Dermis lymphatic vessel endothelial cell (primary cell): ENCODE data around the gene BHMT. TPM values are rescaled to one million over a fixed set of nuclear protein-coding genes. Genes with fewer than 3 reads are reported as not detected.

ENCODE experiments used
- total RNA-seq: library from RNA; depleted of rRNA; stranded (reverse); fragments of >200 nt; gene quantifications from 2 replicates; pipeline ENCODE4 v1.2.1, GENCODE V29; 2014

BHMT gene, protein sequence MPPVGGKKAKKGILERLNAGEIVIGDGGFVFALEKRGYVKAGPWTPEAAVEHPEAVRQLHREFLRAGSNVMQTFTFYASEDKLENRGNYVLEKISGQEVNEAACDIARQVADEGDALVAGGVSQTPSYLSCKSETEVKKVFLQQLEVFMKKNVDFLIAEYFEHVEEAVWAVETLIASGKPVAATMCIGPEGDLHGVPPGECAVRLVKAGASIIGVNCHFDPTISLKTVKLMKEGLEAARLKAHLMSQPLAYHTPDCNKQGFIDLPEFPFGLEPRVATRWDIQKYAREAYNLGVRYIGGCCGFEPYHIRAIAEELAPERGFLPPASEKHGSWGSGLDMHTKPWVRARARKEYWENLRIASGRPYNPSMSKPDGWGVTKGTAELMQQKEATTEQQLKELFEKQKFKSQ
- total RNA-seq: not detected in 2 replicates

GRCh38 chr5:79111387-79111959 is at the start of gene BHMT:
BHMT (plus strand) TSS chr5:79111809; CDS start chr5:79111886, 77 bp downstream.

DNA sequence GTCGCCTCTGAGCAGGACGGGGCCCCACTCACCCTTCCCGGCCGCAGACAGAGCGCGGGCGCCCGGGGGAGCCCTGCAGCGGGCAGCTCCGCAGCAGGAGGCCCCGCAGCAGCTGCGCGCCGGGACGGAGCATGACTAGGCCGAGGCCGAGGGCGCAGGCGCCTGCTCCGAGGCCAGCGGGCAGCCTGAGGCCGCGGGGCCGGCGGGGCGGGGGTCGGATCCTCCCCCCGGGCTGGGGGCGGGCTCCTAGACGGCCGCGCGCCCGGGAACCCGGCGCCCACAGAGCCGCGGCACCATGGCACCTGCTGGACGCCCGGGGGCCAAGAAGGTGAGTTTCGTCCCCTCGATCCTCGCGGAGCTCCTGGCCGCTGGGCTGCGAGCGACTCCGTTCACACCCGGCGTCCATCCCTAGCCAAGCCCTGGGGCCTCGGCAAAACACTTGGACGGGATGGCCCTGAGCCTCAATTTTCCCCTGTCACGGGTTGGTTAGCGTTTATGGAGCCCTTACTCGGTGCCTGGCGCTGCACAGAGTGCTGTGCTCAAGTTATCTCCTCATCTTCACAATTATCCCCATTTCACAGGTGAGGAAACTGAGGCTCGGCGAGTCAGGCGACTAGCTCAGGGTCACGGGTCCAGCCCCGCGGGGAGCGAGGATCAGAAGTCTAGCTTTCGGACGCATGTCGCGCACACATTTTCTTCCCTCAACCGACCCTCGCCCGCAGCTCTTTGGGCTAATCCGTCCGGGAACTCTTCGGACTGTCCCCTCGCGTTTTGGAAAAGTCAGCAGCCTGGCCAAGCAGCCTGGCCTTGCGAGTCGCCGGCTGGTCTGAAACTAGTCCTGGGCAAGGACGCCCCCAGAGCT is 41.9 kb upstream of the BHMT start, which contains the start of the genes BHMT2 and DMGDH:
Gene BHMT2, plus strand, starts transcription at position 280 of the 862 bp plus-strand sequence. Its CDS starts 16 bp downstream, at position 296.
Gene DMGDH, minus strand, starts transcription at position 187 of the 862 bp plus-strand sequence. Its CDS starts 54 bp downstream, at position 133.

Other genes with a start within 250 kb of the BHMT start
- 9.5 and 13.9 TPM in 2 replicates for gene ARSB, start 126.5 kb upstream of the BHMT start, total RNA-seq
- gene DMGDH, start 42.1 kb upstream of the BHMT start, total RNA-seq: 0.26 and 0.43 TPM in 2 replicates
- 0.86 and 2.7 TPM in 2 replicates for gene BHMT2, start 42.0 kb upstream of the BHMT start, total RNA-seq
- 13.8 and 15.3 TPM in 2 replicates for gene JMY, start 124.3 kb downstream of the BHMT start, total RNA-seq